ELR (cell line): ENCODE data around the gene AAR2.

Experiments used
- DNase-seq: peaks from one replicate; pipeline ENCODE4 v3.0.0-alpha.2; 2015; ENCODE audit warnings: low read depth

Gene AAR2

GRCh38 chr20:36235892-36236785 lies at the start of gene AAR2:
AAR2 (plus strand) TSS chr20:36236478; CDS start chr20:36239869, 3,391 bp downstream.
- DNase-seq = peak; percentile 90

DNA sequence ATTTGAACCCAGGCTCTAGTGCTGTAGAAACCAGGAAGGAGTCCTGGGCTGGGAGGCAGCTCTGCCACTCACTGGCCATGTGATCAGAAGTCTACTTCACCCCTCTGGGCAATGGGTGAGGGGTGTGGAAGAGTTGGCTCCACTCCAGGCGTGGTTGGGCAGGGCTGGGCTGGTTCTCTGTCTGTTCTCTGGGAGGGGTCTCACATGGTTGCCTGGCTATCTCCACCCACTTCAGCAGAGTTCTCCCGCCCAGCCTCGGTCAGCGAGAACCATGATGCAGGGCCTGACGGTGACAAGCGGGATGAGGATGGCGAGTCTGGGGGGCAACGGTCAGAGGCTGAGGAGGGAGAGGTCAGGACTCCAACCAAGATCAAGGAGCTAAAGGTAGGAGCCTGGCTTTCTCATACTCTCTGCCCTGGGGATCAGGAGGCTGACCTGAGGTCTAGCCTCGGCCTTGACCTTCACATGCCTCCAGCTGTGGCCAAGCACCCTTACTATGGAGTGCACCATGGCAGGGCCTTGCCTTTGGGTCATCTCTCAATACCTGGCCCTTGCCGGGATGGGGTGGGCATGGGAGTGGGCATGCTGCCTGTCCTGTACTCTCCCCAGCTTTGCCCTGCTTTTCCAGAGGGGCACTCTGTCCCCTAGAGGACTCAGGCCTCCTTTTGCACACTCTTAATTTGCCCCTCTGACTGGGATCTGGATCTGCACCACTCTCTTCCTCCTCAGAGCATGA lies 42.1 kb upstream of the AAR2 start:
- no peak for DNase-seq

DNA sequence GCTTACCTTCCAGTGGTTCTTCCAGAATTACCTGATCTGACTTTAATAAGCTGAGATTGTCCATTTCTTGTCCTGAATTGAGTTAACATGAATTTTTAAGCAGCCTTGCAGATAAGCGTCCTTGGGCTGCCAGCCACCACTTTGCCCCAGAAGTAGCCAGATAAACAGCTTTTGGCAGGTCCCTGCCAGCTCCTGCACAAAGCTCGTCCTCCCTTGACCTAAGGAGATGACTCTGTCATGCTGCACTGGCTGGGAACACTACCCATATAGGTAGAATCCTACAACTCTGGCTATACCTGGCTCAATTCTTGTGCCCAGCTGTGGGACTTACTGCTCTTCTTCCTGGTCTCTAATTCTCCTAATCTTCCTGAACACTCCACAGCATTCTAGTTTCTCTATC lies 39.6 kb upstream of the AAR2 start:
- DNase-seq = no peak

DNA sequence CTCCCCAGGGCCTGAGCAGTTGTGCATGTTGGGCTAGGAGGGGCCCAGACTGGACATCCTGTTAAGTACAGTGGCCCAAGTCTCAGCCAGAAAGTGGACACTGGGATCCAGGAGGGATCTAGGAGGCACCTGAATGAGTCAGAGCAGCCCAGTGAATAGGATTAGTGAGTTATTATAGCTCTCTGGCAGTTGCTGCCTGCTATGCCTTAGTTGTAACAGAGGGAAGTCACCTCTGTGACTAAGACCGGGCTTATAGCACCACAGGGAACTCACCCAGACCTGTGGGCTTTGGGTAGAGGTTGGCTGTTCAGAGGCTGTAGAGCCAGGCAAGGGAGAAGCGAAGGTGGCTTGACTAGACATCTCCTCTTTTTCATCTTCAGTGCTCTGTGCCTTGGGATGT lies 39.0 kb upstream of the AAR2 start:
- peak; percentile 7 for DNase-seq

DNA sequence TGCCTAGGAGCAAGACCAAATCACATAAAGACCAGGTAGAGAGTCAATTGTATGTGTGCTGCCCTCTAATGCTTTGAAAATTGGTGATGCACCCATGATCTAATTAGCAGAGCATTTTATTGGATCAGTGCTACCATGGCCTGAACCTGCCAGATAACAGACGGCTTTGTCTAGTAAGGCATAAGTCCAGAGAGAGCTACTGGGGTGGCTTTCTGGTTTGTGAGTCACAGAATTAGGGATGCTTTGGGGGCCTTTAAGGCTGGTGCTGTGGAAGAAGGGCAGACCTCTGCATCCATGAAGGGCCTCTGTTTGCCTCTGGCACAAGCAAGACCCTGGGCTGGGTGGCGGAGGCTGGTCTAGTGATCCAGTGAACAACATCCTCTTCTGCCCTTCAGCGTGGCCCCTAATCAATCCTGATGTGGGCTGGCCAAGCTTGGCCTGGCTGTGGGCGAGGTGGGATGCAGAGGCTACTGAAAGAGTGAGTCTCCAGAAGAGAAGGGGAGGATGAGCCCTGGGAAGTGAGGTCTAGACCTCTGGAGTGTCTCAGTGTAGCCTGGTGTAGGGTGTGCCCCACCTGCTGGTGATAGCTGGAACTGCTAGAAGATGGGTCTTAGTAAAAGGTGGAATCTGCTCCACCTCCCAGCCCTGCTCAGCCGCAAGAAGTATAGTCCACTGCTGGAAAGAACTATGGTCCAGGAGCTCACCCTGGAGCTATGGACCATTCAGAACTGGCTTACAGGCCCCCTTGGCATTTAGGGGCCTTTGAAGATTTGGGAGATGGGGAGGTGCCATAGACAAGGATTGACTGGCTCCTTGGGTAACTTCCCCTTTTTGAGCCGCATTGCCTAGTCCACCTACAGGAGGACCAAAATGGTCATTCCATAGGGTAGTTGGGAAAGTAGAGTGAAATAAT lies 36.7 kb upstream of the AAR2 start:
- peak; percentile 85 for DNase-seq

- no peak for DNase-seq
Measured at GRCh38 chr20:36200451-36200850, 35.8 kb upstream of the AAR2 start.

DNA sequence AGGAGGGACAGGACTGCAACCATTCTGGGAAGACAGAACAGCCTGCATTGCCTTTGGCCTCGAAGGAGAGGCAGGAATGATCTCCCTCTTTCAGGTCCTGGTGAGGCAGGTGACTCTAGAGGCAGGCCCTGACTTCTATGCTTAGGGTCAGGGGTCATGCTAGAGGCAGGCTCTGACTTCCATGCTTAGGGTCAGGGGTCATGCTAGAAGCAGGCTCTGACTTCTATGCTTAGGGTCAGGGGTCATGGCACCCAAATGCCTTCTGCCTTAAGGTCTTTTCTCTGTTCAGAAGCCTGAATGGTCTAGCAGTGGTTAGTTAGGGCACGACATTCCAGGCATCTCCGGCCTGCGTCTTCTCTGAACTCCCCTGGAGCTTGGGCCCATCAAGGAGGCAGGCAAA lies 35.1 kb upstream of the AAR2 start:
- no peak for DNase-seq

- DNase-seq = peak; percentile 64
Measured at GRCh38 chr20:36202891-36203338, 33.4 kb upstream of the AAR2 start.

GRCh38 chr20:36203861-36204260 lies 32.4 kb upstream of the AAR2 start:
- DNase-seq = no peak

DNA sequence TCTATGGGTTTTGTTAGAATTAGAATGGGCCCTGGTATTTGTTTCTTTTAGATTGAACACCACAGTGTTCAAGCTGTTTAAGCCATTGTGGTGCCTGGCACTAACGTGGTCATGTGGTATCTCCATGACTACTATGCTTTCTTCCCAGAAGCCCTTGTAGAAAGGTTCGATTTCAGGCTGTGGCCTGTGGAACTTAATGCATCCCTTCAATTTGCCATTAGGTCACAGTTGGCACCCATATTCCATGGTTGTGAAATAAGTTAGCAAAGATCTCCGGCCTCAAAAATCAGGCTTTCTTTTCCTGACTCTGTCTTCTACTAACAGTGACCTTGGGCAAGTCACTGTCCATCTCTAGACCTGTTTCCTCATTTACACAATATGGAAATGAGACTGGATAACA lies 31.3 kb upstream of the AAR2 start:
- no peak for DNase-seq

DNA sequence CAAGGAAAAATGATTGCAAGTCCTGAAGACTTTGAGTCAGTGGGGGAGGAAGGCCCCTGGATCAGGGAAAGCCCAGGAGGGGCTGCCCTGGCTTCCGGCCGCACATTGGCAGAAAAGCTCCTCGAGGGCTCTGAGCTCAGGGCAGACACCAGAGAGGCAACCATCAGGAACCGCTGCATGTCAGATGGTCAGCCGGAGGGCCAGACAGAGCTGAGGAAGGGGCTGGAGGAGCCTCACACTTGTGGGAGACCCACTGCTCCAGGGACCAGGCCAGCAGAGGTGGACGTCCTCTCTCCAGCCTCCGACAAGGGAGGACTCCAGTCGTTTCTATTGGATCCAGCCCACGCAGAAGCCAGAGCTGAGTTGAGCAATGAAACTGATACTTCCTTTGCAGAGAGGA lies 30.2 kb upstream of the AAR2 start:
- DNase-seq = no peak

DNA sequence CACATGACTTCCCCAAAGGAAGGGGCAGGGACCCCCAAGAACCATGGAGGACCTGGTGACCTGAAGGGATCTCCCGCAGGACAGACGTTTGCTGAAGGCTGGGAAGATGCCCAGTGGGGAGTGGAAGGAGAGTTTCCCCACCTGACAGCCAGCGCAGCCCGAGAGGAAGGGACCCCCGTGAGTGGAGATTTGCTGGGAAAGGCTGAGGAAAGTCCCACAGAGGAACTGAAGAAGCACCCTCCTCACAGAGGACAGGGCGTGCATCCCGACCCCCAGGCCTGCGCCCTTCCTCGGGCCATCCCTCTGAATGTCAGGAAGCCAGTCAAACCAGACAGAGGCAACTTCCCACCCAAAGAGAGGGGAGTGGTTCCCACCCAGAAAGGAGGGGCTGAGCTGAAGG lies 29.6 kb upstream of the AAR2 start:
- DNase-seq = no peak

GRCh38 chr20:36207602-36208001 lies 28.7 kb upstream of the AAR2 start:
- DNase-seq = no peak

DNA sequence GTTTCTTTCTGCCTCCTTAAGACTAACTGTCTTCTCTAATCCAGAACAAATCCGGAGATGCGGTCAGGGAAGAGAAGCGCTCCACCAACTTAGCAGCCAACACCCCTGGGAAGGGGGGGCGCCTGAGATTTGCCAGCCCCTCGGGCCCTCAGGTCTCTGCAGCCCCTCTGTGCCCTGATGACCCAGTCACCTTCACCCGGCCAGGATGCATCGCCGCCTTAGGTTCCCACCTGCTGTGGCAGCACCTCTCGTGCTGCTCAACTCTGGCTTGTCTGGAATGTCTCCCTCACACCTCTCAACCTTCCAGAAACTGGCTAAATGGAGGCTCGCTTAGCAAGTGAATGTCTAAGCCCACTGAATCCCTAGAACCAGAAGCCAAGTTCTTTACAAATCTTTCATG lies 28.0 kb upstream of the AAR2 start:
- no peak for DNase-seq

DNA sequence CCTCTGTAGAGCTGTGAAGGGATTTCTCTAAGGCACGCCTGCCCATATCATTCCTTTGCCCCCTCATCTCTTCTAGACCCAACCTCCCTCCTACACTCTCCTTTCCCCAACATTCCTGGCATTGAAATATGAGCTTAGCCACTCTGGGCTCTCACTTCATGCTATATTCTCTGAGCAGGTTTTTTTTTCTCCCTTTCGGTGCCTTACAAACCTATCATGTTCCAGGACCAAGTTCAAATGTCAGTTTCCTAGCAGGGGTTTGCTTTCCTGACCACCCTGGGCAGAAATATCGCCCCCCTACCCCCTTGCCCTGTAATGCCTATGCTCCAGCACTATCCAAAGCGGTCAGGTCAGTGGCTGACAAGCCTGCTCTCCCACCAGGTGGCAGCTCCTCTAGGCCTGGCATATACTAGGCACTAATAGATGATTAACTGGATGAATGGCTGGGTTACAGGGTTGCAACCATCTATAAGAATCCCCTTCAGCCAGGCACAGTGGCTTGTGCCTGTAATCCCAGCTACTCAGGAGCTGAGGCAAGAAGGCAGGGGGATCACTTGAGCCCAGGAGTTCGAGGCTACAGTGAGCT lies 25.7 kb upstream of the AAR2 start:
- DNase-seq = peak; percentile 18

GRCh38 chr20:36213362-36213761 lies 22.9 kb upstream of the AAR2 start:
- DNase-seq = no peak

DNA sequence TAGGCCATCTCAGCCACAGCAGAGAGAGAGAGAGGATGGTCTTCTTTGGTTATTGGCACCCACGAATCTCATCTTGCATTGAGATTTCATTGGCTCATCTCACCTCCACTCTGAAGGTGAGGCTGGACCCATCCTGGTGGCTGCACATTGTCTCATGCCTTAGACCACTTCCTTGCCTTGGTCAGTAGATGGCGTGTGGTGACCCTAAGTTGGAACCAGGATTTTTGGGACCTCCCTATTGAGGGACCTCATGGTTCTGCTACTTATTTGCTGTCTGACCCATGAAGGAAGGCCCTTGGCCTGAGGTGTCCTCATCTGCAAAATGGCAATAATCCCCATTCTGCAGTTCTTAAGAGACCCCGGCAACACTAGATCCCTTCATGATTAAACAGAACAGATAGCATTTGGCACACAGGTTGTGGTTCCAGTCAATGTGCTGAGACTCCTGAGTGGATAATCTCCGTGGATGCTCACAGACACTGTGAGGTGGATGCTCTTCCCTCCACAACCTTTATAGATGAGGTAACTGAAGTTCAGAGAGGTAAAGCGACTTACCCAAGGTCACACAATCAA lies 21.5 kb upstream of the AAR2 start:
- DNase-seq = peak; percentile 58

DNA sequence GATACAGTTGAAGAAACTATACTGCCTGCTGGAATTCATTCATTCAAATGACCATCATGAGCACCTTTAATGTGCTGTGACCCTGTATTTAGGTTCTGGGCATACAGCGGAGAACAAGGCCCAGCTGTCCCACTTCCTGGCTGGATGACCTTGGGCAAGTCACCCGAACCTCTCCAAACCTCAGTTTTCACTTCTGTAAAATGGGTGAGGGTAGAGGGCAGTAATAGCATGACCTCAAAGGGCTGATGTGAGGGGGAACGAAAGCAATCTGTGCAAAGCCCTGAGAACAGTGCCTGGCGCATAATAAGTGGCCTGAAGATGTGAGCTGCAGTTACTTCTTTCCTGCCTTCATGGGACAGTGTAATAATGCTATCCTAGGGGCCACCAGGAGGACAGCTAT lies 20.5 kb upstream of the AAR2 start:
- no peak for DNase-seq

- no peak for DNase-seq
Measured at GRCh38 chr20:36216314-36217025, 19.8 kb upstream of the AAR2 start.

- peak; percentile 43 for DNase-seq
Measured at GRCh38 chr20:36217226-36217625, 19.1 kb upstream of the AAR2 start.
